Globus pallidus (tissue), 1 donor: ENCODE results near the gene PCP4.

Experiments used
- DNase-seq: peaks from one replicate; pipeline ENCODE4 v3.0.0-alpha.2; 2015; ENCODE audit warnings: low spot score

The PCP4 gene

DNA sequence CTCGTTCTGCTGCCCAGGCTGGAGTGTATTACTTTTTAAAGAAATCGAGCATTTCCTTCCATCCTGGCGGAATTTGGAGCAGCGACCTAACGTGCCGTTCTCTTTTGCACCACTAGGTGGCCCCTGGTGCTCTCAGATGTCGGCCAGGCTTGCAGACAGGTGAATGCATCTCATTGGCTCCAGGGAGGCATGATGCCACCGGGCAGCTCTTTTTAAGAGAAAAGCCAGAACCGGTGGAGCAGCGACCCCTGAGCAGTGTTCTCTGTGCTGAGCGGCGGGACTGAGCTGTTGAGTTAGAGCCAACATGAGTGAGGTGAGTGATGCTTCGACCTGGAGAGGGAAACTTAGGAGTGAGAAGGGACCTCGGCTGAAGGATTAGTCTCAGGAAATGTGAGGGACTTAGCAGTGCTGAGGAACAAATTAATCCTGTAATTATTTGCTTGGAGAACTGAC is at the start of gene PCP4:
Gene PCP4 (plus strand): TSS at position 241 of the 453 bp plus-strand sequence. CDS start 64 bp downstream, at position 305.
- peak; percentile 26 for DNase-seq

GRCh38 chr21:39818557-39818956 is 48.7 kb upstream of the PCP4 start:
- DNase-seq: no peak

GRCh38 chr21:39822042-39822441 is 45.2 kb upstream of the PCP4 start:
- DNase-seq: no peak

DNA sequence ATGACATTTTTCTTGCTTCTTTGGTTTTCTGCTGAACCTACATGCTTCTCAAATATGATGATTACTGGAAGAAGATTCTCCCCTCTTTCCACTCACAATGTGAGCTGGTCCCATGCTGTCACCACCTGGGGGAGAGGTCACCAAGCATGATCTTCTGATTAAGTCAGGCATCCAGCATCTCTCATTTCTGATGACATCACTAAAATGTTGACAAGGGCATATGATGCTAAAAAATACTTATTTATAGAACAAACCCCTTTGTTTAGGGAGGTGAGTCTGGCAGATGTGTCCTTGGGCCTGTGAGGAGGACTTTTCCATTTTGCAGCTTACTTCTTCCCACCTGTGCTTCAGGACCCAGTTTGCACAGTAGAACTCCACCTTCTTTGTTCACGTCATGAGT is 42.0 kb upstream of the PCP4 start:
- no peak for DNase-seq

- DNase-seq: no peak
Observed at GRCh38 chr21:39834543-39834942, 32.7 kb upstream of the PCP4 start.

DNA sequence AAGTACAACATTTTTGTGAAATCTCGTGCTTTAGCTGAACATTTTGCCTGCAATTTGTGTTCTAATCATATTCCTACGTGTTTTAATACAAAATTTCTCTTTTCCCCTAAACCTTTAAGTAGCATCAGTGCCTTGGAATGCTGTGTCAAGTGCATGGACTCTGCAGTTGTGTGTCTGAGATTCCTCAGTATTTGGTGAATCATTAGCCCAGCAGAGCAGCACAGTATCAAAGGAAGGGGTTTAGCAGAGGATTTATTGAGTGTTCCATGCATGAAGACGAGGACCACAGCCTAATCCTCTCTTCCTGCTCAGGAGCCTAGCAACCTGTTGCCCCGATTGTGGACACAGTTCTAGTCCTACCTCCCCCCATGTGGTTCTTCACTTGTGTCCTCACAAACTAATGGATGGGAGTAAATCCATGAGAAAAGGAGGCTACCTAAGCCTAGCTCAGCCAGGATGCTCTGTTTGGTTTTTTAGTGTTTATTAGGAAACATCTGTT is 29.3 kb upstream of the PCP4 start:
- DNase-seq: no peak

GRCh38 chr21:39840373-39841097 is 26.7 kb upstream of the PCP4 start:
- DNase-seq: no peak

- no peak for DNase-seq
Observed at GRCh38 chr21:39842741-39843459, 24.3 kb upstream of the PCP4 start.

GRCh38 chr21:39843483-39843882 is 23.8 kb upstream of the PCP4 start:
- no peak for DNase-seq

- no peak for DNase-seq
Observed at GRCh38 chr21:39843916-39844315, 23.3 kb upstream of the PCP4 start.

- DNase-seq: no peak
Observed at GRCh38 chr21:39845571-39846130, 21.6 kb upstream of the PCP4 start.

- no peak for DNase-seq
Observed at GRCh38 chr21:39847877-39848276, 19.4 kb upstream of the PCP4 start.

GRCh38 chr21:39849014-39849655 is 18.1 kb upstream of the PCP4 start:
- no peak for DNase-seq

DNA sequence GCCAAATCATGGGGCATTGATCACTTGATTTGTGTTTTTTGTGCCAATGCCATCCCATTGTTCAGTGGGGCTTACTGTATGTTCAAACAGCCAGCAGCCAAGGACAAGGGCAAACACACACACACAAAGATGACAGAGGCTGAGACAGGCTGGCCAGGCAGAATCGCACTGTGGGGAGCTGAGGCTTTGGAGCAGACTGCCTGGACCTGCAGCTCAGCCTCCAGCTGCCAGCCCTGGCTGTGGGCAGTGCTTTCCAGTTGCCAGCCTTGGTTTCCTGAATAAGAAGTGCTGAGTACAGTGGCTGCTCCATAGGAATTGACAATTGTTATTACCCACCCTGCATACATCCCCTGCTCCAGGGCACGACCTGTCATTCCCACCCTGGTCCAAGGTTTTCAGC is 16.9 kb upstream of the PCP4 start:
- no peak for DNase-seq

- DNase-seq: no peak
Observed at GRCh38 chr21:39851002-39851618, 16.1 kb upstream of the PCP4 start.

- DNase-seq: no peak
Observed at GRCh38 chr21:39852021-39852721, 15.1 kb upstream of the PCP4 start.

GRCh38 chr21:39852726-39853500 is 14.3 kb upstream of the PCP4 start:
- no peak for DNase-seq

DNA sequence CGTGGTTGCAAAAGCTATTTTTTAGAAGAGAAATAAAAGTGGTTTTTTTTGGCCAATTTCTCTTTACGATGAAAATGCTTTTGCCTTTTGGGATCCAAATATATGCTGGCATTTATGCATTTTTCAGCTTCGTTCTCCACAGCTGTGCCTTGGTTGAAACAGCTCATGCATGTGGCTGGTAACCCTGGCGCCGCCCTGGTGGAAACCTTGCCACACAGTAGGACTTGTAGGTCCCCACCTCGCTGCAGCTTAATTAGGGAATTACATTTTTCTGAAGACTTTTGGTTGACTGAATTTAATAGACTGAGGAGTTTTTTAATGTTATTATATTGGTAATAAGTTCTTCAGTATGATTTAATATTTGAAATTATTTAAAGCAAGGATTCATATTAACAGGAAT is 12.7 kb upstream of the PCP4 start:
- DNase-seq: no peak

DNA sequence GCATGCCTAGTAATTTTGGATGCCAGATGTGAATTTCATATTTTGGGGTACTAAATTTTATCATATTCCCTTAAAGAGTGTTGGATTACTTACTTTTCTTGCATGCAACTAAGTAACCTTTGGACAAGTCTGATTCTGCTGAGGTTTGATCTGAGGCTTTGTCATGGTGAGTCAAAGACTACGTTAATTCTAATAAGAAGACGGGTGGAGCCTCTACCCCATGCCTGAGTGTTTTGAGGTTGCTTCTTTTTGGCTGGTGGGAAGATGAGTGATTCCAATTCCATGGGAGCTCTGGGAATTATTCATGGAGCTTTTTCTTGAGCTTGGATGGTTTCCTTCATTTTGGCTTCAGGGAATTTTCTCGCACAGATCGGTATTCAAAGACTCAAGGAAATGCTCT is 11.6 kb upstream of the PCP4 start:
- no peak for DNase-seq

- no peak for DNase-seq
Observed at GRCh38 chr21:39860600-39860999, 6.6 kb upstream of the PCP4 start.

DNA sequence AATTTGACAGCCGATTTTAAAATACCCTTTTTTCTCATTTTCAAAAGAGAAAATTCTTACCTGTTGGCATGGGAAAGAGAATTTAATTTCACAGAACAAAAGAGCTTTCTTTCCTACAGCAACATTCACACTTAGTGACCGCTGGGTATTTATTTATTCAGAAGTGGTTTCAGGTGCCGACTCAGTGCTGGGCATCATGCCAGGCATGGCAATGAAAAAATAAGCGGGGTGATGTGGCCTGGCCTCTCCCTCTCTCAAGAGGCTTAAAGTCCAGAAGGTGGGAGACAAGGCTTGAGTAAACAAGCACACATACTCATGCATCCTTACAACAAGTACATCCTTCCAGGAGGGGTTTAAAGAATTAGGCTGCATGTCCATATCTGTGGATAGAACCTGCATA is 4.1 kb upstream of the PCP4 start:
- no peak for DNase-seq
